ENCODE measurements around the gene FUT2. TPM values are rescaled to one million over a fixed set of nuclear protein-coding genes. Genes with fewer than 3 reads are reported as not detected.

FUT2 gene
- total and polyA plus RNA-seq, 2 of the 13 experiments (the other 11 are each of a cell fraction or from before 2014, with no cell fraction given) = 0.07 TPM; not detected in 1

- H3K27me3 ChIP-seq (ENCODE audit: control insufficient read depth in 1 of 2, insufficient read depth in 2 of 2, low read length in 2 of 2) = peaks cover 0 to 1% of the 10 kb centered on the region in 2 experiments; a peak in 2 of 5 replicates
- no peaks in the 10 kb centered on the region for H3K36me3 ChIP-seq (replicated peaks in 1 of 2; ENCODE audit: control insufficient read depth in 1 of 2, insufficient read depth in 2 of 2, low read length in 2 of 2)
- peak overlapping the region in 1 of 3 experiments; percentile 69; a peak in 1 of 6 replicates for H3K4me3 ChIP-seq (replicated peaks in 1 of 3; ENCODE audit: insufficient read depth in 1 of 3, low read depth in 2 of 3, low read length in 3 of 3)
- H3K9ac ChIP-seq (ENCODE audit: insufficient read depth, low read depth, low read length) = no peak overlapping the region; the same call in 1 of the 2 replicates
- no peak for TF ChIP-seq SMAD9 (CRISPR knock-in tag; IDR thresholded peaks at IDR 0.05)
- TF ChIP-seq ZNF263 (CRISPR knock-in tag; IDR thresholded peaks at IDR 0.05) = peak; percentile 95
- peak; percentile 83 for TF ChIP-seq PCBP2 (optimal IDR thresholded peaks at IDR 0.05; ENCODE audit: low read depth, low read length, poor library complexity, severe bottlenecking)
- TF ChIP-seq PCBP1 (IDR thresholded peaks at IDR 0.05; ENCODE audit: borderline replicate concordance, low read depth, low read length) = 0 out of 2 replicates have a peak, but pooled peaks have one; percentile 37
- TF ChIP-seq ZNF766 (CRISPR knock-in tag; IDR thresholded peaks at IDR 0.05; ENCODE audit: borderline replicate concordance) = no peak
- TF ChIP-seq ZKSCAN5 (CRISPR knock-in tag; IDR thresholded peaks at IDR 0.05) = 0 out of 2 replicates have a peak, but pooled peaks have one; percentile 36
- peak; percentile 46 for TF ChIP-seq HNRNPK (IDR thresholded peaks at IDR 0.05; ENCODE audit: low read depth, low read length, poor library complexity, severe bottlenecking)
- no peak for TF ChIP-seq NR2F1 (CRISPR knock-in tag; IDR thresholded peaks at IDR 0.05)
- TF ChIP-seq AHR (CRISPR knock-in tag; IDR thresholded peaks at IDR 0.05) = no peak
- DNase-seq (ENCODE audit: low spot score) = no peak
- no peak overlapping the region for H2AFZ ChIP-seq (ENCODE audit: low read length)
- no peaks in the 10 kb centered on the region for H3K79me2 ChIP-seq (ENCODE audit: insufficient read depth, low read length)
- H3K4me2 ChIP-seq (ENCODE audit: low read depth, low read length) = peak overlapping the region; percentile 88; the same call in 1 of the 2 replicates
- intact Hi-C loops (cut with micrococcal nuclease; ENCODE audit: unreplicated experiment) = loop anchor here (2.0 kb wide), 1 partner anchor 34 kb away; no protein-coding TSS in a partner anchor
- FAIRE-seq = no peak
- no peak for ATAC-seq
- H3K4me1 ChIP-seq (ENCODE audit: insufficient read depth, low read length) = peaks cover 24% of the 10 kb centered on the region
- no peaks in the 10 kb centered on the region for H3K9me3 ChIP-seq (ENCODE audit: low read length)
- ChIA-PET POLR2A (interaction anchor here (1.3 to 3.4 kb wide), 5 partner anchors 13 to 160 kb away, joined by 3 to 16 read pairs (median 7); partner anchors contain the start of genes RPL18 and SPHK2), CTCF (ENCODE audit: low intra/inter-chr PET ratio, low total read pairs) (interaction anchor here (1.2 to 1.6 kb wide), 3 partner anchors 9 to 92 kb away, joined by 3 to 10 read pairs (median 7); partner anchors contain the start of gene DBP)
- no TSS peak for BruUV-seq (replicated peaks)
- 12% methylated on average over 10 of the region's 10 CpGs for WGBS (ENCODE audit: low lambda C conversion rate)
- no peaks in the 10 kb centered on the region for H4K20me1 ChIP-seq (ENCODE audit: insufficient read depth, low read length)
- in situ Hi-C loops (cut with HindIII; ENCODE audit: extremely low pct_ligation_motif_present, low pct_unique_long_range_greater_than_20kb) = loop anchor here (5.0 kb wide), 2 partner anchors 141 to 196 kb away; no protein-coding TSS in a partner anchor
- H3K27ac ChIP-seq (ENCODE audit: extremely low read length, insufficient read depth, low read length) = no peak overlapping the region
Measured at GRCh38 chr19:48646722-48647216, 49.0 kb upstream of the FUT2 start.
